GM23338 (cell line): ENCODE data around the gene HS6ST2.

Experiments
- CREB1 ChIP-seq: fragments of 250-450 bp; sonication (Bioruptor Pico); IDR thresholded peaks from 2 replicates; pipeline ENCODE4 v1.5.0; 2020; ENCODE audit warnings: low read depth, mild to moderate bottlenecking, moderate library complexity
- CTCF ChIP-seq, 2 experiments: fragments of 200-600 bp in 1 of 2; sonication (generic) in 1 of 2; conservative IDR thresholded peaks; 2 replicates each; pipeline versions ENCODE4 v1.5.1 to v1.6.1; 2016 to 2017; ENCODE audit warnings: antibody characterized with exemption in 2 of 2, low read depth in 2 of 2, mild to moderate bottlenecking in 2 of 2, moderate library complexity in 1 of 2
- ETS1 ChIP-seq: IDR thresholded peaks from 2 replicates; pipeline ENCODE4 v1.6.1; 2016; ENCODE audit warnings: antibody characterized with exemption
- EZH2 ChIP-seq: fragments of 200-600 bp; sonication (generic); IDR thresholded peaks from one replicate; pipeline ENCODE4 v1.8.0; 2017; ENCODE audit warnings: antibody characterized with exemption, mild to moderate bottlenecking, low read depth; ENCODE audit not compliant: unreplicated experiment
- EZH2phosphoT487 ChIP-seq: fragments of 200-600 bp; sonication (generic); IDR thresholded peaks from one replicate; pipeline ENCODE4 v1.8.1; 2018; ENCODE audit warnings: antibody characterized with exemption; ENCODE audit not compliant: unreplicated experiment
- NANOG ChIP-seq: IDR thresholded peaks from 2 replicates; pipeline ENCODE4 v1.6.1; 2016; ENCODE audit warnings: antibody characterized with exemption, borderline replicate concordance
- POLR2AphosphoS5 ChIP-seq: IDR thresholded peaks from 2 replicates; pipeline ENCODE4 v1.6.1; 2016; ENCODE audit warnings: antibody characterized with exemption, low read depth
- REST ChIP-seq: IDR thresholded peaks from one replicate; pipeline ENCODE4 v1.6.1; 2018; ENCODE audit warnings: antibody characterized with exemption; ENCODE audit not compliant: unreplicated experiment
- ZNF462 ChIP-seq: fragments of 250-450 bp; sonication (Bioruptor Pico); IDR thresholded peaks from 2 replicates; pipeline ENCODE4 v1.5.0; 2020; ENCODE audit warnings: mild to moderate bottlenecking, moderate library complexity

GRCh38 chrX:132692526-132692925 is 265.9 kb downstream of the HS6ST2 start:
- no peak for TF ChIP-seq CTCF (conservative IDR thresholded peaks at IDR 0.05; ENCODE audit: low read depth in 2 of 2)
- no peak for TF ChIP-seq REST
- TF ChIP-seq EZH2, result no peak
- no peak for TF ChIP-seq POLR2AphosphoS5
- TF ChIP-seq NANOG, result no peak
- no peak for TF ChIP-seq EZH2phosphoT487
- no peak for TF ChIP-seq CREB1
- TF ChIP-seq ZNF462 (CRISPR knock-in tag), result no peak
- no peak for TF ChIP-seq ETS1
